H54 (cell line): ENCODE measurements around the gene SART1.

ENCODE experiments used
- DNase-seq: peaks from one replicate; pipeline ENCODE4 v3.0.0; 2011; ENCODE audit warnings: low spot score, mixed read lengths; ENCODE audit not compliant: insufficient read length
- FAIRE-seq: peaks from 3 replicates; lab custom pipeline; 2011; peaks lifted over from hg19 to GRCh38; lab: Jason Lieb, UNC
- POLR2A ChIP-seq: IDR thresholded peaks from 2 replicates; pipeline ENCODE4 v1.6.1; 2011; ENCODE audit warnings: low read depth, mild to moderate bottlenecking, low read length

SART1 gene

GRCh38 chr11:65921033-65921555, 40.4 kb upstream of the SART1 start:
- FAIRE-seq (no peak), DNase-seq (no peak)
- no peak for TF ChIP-seq POLR2A

- FAIRE-seq: no peak
- no peak for DNase-seq
- no peak for TF ChIP-seq POLR2A
Measured at GRCh38 chr11:65921876-65922275, 39.7 kb upstream of the SART1 start.

- DNase-seq (no peak), FAIRE-seq (no peak)
- TF ChIP-seq POLR2A: no peak
Measured at GRCh38 chr11:65922565-65922964, 39.0 kb upstream of the SART1 start.

- no peak for TF ChIP-seq POLR2A
- FAIRE-seq (no peak), DNase-seq (no peak)
Measured at GRCh38 chr11:65925397-65925796, 36.1 kb upstream of the SART1 start.

- FAIRE-seq (no peak), DNase-seq (no peak)
- TF ChIP-seq POLR2A: no peak
Measured at GRCh38 chr11:65927904-65928397, 33.6 kb upstream of the SART1 start.

- no peak for FAIRE-seq
- no peak for TF ChIP-seq POLR2A
Measured at GRCh38 chr11:65928667-65929066, 32.9 kb upstream of the SART1 start.

GRCh38 chr11:65931773-65932557, 29.6 kb upstream of the SART1 start:
- DNase-seq: no peak
- no peak for TF ChIP-seq POLR2A
- FAIRE-seq: no peak

More at GRCh38 chr11:65928667-65929066, 32.9 kb upstream of the SART1 start:
- DNase-seq: no peak

- DNase-seq: no peak
- TF ChIP-seq POLR2A: no peak
- FAIRE-seq: no peak
Measured at GRCh38 chr11:65932558-65932919, 29.0 kb upstream of the SART1 start.

- no peak for TF ChIP-seq POLR2A
- DNase-seq (no peak), FAIRE-seq (no peak)
Measured at GRCh38 chr11:65934014-65934413, 27.5 kb upstream of the SART1 start.

GRCh38 chr11:65937766-65938165, 23.8 kb upstream of the SART1 start:
- TF ChIP-seq POLR2A: no peak
- no peak for FAIRE-seq
- no peak for DNase-seq

- DNase-seq (no peak), FAIRE-seq (no peak)
Measured at GRCh38 chr11:65941720-65942310, 19.7 kb upstream of the SART1 start.

GRCh38 chr11:65942531-65942930, 19.0 kb upstream of the SART1 start:
- no peak for TF ChIP-seq POLR2A
- FAIRE-seq (no peak), DNase-seq (no peak)

More at GRCh38 chr11:65941720-65942310, 19.7 kb upstream of the SART1 start:
- TF ChIP-seq POLR2A: no peak

GRCh38 chr11:65944191-65944590, 17.3 kb upstream of the SART1 start:
- DNase-seq: no peak
- FAIRE-seq: no peak
- TF ChIP-seq POLR2A: no peak

- FAIRE-seq (no peak), DNase-seq (no peak)
- no peak for TF ChIP-seq POLR2A
Measured at GRCh38 chr11:65944767-65945166, 16.8 kb upstream of the SART1 start.
